GM15510 (cell line): ENCODE measurements around the gene SIL1.

Source experiments
- POLR2A ChIP-seq: IDR thresholded peaks from 3 replicates; pipeline ENCODE4 v1.6.1; 2011; ENCODE audit warnings: borderline replicate concordance; ENCODE audit not compliant: insufficient read length; ENCODE audit errors: extremely low read depth

SIL1 gene

DNA sequence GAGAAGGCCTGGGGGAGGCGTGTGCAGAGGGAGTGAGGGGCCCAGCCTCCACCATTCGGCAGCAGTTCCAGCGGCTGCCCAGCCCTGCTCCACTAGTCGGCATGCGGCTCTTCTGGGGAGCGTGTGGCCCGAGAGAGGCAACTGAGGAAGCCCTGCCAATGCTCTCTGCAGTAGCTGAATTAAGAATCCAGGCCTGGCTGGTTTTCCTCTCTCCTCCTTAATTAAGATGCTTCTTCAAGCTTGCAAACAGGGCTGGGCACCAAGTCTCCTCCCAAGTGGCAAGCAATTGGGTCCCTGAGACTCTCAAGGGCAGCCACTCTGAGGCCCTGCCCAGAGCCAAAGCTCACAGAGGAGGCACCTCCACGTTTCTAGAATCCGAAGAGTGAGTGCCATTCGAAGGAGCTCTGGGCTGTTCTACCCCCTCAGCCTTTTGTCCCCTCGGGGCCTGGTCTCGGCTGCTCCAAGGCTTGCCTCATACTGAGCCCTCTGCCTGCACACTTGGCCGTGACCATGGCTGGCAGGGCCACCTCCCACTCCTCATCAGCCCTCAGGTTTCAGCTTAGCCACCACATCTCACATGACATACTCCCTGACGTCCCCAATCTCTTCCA lies 247.6 kb downstream of the SIL1 start:
- no peak for TF ChIP-seq POLR2A

DNA sequence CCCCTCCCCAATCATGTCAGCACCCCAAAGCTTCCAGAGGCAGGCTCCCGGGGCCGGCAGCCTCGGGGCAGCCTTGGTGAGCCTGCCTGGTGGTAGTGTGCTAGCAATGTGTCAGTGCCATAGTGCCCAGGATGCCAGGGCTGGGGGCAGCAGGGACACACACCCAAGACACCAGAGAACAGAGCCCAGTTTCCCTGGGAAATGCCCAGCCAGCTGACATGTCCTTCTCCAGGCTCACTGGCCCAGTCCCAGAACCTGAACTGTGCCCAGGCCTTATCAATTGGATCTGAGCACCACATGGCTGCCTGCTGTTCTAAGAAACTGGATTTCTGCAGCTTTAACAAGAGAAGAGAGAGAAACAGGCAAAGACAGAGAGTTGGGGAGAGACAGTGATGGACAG lies 248.2 kb downstream of the SIL1 start:
- TF ChIP-seq POLR2A, result no peak

DNA sequence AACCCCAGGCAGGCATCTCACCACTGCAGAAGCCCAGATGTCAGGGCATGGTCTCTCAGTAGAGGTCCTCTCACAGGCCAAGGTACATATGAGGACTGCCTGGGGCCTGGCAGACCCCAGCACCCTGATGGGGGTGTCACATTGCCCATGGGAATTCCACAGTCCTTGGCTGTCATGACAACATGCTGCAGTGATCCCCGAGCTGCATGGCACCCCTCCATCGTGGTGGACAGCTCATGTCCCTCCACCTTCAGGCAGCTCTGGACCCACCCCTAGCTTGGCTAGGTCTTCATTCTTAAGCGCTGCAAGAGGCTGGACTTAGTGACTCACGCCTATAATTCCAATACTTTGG lies 249.0 kb downstream of the SIL1 start:
- no peak for TF ChIP-seq POLR2A

- TF ChIP-seq POLR2A, result no peak
Measured at GRCh38 chr5:138948471-138949222, 249.5 kb downstream of the SIL1 start.

DNA sequence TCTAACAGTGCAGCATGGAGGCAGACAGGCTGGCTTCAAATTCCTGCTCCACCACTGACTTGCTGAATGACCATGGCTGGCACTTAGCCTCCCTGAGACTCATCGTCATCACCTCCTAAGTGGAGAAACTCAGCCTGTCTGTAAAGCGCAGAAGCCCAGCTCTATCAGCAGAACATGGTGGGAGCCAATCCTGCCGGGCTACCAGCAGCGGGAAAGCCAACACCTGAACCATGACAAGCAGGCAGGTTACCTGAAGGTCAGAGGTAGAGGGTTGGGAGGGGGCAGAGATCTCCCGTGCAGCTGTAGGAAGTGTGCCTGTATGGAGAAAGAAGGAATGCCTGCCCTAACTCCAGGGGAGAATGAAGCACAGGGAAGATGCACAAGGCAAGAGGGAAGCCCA lies 250.4 kb downstream of the SIL1 start:
- TF ChIP-seq POLR2A, result no peak

DNA sequence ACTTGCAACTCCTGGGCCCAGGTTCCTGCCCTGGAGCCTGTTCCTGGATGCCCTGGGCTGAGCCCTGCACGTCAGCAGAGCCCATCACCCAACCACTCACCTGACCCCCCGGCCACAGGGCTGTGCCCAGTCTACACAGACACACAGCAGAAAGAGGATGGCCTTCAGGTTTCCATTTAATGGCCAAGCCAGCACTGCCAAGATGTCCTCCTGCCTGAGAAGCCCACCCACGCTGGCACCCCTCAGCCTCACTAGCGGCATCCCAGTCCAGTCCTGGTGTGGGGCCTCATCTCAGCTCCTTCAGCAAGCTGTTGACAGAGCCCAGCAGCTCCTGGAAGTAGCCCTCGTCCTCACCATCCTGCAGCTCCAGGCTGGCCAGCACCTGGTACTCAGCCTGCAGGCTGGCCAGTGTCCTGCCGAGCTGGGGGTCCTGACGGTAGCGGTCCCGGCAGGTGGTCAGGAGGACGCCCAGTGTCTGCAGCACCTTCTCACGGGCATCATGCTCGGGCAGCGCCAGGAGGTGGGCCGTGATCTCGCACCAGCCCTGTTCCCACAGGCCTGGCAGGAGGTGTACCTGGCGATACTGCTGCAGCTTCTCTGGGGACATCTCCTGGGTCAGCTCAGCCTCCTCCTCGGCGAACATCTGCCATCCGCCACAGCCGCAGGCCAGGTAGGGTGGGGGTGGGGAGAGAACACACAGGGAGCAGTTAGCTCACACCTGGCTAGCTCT lies 251.2 kb downstream of the SIL1 start:
- TF ChIP-seq POLR2A, result no peak

DNA sequence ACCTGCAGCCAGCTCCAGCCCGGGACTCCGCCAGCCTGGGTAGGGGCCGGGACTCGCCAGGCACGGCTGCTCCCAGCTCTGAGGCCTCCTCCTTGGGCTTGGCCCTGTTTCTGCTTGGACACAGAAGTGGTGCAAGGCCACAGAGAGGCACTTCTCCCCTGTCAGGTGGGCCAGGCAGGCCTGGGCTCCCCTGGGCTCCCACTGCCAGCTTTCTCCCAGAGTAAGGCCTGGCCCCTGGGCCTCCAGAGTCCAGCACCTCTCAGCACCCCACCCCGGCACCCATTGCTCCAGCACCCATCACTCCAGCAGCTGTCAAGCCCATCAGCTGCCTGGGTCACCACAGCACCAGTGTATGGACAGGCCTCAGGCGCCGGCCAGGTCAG lies 251.9 kb downstream of the SIL1 start:
- TF ChIP-seq POLR2A, result no peak

DNA sequence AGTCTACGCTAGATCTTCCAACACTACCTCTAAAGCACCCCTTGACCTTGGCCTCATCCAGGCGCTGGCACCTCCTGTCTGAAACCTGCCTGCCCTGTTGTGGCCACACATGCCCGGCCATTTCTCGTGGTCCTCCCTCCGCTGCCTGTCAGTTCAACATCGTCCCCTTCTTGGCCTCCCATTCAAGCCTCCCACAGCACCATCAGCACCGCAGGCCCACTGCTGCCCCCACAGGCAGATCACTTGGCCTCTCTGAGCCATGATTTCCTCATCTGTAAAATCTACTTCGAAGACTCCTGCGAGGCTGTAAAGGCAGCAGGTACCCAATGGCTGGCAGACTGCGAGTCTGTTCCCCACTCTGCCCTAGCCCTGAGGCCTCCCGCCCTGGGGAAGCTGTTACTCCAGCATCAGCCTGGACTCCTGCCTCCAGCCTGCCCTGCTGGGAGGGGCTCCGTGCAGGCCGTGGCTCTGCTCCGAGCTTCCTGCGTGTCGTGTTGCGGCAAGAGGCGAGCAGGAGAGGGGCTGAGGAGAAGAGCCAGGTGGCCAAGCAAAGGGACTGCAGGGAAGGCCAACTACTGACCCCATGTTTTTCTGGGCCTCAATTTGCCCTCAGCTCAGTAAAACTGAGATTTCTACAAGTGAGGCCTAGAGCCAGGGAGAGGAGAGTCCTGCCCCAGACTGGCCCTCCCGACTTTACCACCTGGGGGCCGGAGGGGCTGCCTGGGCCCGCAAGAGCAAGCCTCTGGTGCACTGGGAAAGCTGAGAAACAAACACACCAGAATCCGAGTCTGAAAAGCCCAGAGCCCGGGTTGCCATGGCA lies 252.5 kb downstream of the SIL1 start:
- TF ChIP-seq POLR2A, result no peak

DNA sequence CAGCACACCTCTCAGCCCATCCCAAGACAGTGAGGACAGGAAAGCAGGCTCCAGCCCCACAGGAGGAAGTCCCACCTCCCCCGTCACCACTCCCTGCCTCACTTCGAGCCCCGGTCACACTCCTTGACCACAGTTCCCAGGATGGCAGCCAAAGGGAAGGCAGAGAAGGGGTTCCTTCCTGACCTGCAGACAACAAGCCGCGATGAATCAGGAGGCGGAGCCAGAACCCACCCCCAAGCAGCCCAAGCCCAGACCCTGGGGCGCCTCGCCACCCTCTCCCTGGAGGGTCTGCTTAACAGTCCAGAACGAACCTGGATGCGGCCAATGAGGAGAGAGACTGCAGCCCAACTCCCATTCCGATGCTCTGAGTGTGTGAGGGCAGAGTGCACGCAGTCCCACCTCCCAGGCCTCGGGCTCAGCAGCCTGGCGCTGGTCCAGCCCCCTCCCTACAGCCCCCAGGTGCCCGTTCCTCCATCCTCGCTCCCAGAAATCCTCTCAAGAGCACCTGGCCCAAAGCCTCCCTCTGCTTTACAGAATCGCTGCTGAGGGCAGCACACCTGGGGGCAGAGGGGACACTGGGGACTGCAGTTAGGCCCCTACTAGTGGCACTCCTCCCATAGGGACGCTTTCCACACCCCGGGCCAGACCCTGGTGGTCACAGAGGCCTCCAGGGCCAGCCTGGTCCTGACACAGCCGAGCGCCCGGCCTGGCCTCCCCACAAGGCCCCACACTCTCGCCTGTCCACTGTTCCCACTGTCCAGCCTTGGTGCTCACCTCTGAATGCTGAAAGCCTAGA lies 253.4 kb downstream of the SIL1 start:
- no peak for TF ChIP-seq POLR2A

GRCh38 chr5:138943599-138944173 lies 254.5 kb downstream of the SIL1 start:
- no peak for TF ChIP-seq POLR2A

- no peak for TF ChIP-seq POLR2A
Measured at GRCh38 chr5:138942861-138943260, 255.3 kb downstream of the SIL1 start.

DNA sequence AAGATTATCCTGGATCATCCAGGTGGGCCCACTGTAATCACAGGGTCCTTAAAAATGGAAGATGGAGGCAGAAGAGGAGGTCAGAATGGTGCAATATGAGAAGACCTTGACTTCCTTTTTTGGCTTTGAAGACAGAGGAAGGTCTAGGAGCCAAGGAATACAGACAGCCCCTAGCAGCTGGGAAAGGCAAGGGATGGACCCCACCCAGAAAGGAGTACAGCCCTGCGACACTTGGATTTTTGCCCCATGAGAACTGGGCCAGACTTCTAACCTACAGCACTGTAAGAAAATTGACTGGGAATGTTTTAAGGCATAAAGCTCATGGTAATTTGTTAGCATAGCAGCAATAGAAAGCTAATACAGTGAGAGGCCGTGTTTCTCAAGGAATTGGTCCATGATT lies 256.1 kb downstream of the SIL1 start:
- TF ChIP-seq POLR2A, result no peak

DNA sequence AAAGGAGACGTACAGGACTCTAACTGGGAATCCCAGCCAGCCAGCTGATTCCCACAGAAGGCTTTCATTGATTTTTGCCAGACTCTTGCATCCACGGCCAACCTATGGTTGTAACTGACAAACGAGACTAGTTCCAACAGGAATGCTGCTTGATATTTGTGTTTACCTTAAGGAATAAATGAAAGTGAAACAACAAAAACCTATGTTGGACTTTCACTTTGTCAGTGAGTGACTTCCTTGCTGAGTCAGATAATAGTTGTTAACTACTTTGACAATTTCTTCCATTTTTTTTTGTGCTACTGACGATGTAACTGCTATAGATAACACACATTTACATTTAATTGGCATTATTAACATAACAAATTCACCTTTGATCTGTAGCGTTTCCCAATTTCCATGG lies 259.6 kb downstream of the SIL1 start:
- no peak for TF ChIP-seq POLR2A
